ENCODE measurements around the gene MBD3L2B. TPM values are rescaled to one million over a fixed set of nuclear protein-coding genes. Genes with fewer than 3 reads are reported as not detected.
"Not testable (repeated sequence)": the region's sequence is repeated elsewhere in the genome, so short reads cannot be mapped to it uniquely, and the experiment has no call there.

Gene MBD3L2B
- total RNA-seq, result not detected

DNA sequence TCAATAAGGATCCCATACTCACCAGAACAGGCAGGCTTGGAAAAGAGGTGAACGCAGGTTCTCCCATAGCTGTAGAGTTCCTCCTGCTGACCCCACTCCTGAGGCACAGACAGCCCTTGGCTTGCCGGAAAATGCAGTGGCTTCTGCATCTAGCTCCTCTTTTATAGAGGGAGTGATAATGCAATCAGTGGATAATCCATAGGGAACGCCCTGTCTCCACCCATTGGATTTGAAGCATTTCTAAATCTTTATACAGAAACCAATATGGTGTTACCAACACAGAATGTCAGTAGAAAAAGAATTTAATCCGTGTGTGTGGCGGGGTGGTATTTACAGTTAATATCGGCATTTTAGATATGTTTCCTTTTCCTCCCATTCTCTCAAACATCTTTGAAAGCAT is at the start of gene MBD3L2B:
TSS of gene MBD3L2B (minus strand) at position 101 of the 400 bp plus-strand sequence. CDS start at position 67, 34 bp downstream.
- DNase-seq; H3K27me3 Mint-ChIP-seq; ATAC-seq (ENCODE audit: low read depth); H3K4me1 Mint-ChIP-seq; H3K36me3 Mint-ChIP-seq; H3K4me3 Mint-ChIP-seq; H3K27ac Mint-ChIP-seq; H3K9me3 Mint-ChIP-seq; POLR2A ChIA-PET: not testable (repeated sequence)

GRCh38 chr19:7069904-7070226 is 48.6 kb upstream of the MBD3L2B start:
- H3K27ac Mint-ChIP-seq, result peak overlapping the region; percentile 87
- no peaks in the 10 kb centered on the region for H3K27me3 Mint-ChIP-seq
- peaks cover 6% of the 10 kb centered on the region for H3K4me1 Mint-ChIP-seq
- ATAC-seq (ENCODE audit: low read depth) (peak; percentile 34), DNase-seq (no peak)
- H3K4me3 Mint-ChIP-seq, result peak overlapping the region; percentile 97
- POLR2A ChIA-PET, result interaction anchor here (0.6 to 2.1 kb wide), 9 partner anchors 9 to 452 kb away, joined by 4 to 47 read pairs (median 7); partner anchors contain the start of genes ARHGEF18, MCOLN1 and VAV1
- peaks cover 9% of the 10 kb centered on the region for H3K9me3 Mint-ChIP-seq
- H3K36me3 Mint-ChIP-seq, result peaks cover 37% of the 10 kb centered on the region

- peak within 1 kb of the TSS; percentile 87 for H3K27ac Mint-ChIP-seq
- peaks cover 6% of the 10 kb centered on the region for H3K4me1 Mint-ChIP-seq
- peak within 1 kb of the TSS; percentile 97 for H3K4me3 Mint-ChIP-seq
- H3K9me3 Mint-ChIP-seq, result peaks cover 7% of the 10 kb centered on the region
- peak; percentile 98 for DNase-seq
- POLR2A ChIA-PET, result interaction anchor here (0.5 to 2.1 kb wide), 15 partner anchors 9 to 861 kb away, joined by 3 to 47 read pairs (median 5); partner anchors contain the start of genes ARHGEF18, MCOLN1 and VAV1
- peak; percentile 90 for ATAC-seq (ENCODE audit: low read depth)
- H3K27me3 Mint-ChIP-seq, result no peaks in the 10 kb centered on the region
- H3K36me3 Mint-ChIP-seq, result peaks cover 31% of the 10 kb centered on the region
Measured at GRCh38 chr19:7069042-7069903, 48.0 kb upstream of the MBD3L2B start, which contains the start of gene ZNF557. Gene ZNF557 (plus strand): TSS chr19:7069703. CDS start chr19:7075075, 5,372 bp downstream.

DNA sequence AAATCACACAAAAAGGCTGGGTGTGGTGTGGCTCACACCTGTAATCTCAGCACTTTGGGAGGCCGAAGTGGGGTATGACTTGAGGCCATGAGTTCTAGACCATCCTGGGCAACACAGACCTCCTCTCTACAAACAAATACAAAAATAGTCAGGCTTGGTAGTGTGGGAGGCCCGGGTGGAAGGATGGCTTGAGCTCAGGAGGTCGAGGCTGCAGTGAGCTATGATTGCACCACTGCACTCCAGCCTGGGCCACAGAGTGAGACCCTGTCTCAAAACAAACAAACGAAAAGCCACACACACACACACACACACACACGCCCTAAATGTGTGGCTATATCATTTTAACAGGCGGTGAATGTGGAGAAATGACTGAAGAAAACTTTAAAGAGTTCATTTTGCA is 47.4 kb upstream of the MBD3L2B start:
- DNase-seq (no peak), ATAC-seq (ENCODE audit: low read depth) (no peak)
- POLR2A ChIA-PET, result interaction anchor here (0.5 to 2.1 kb wide), 14 partner anchors 10 to 861 kb away, joined by 3 to 47 read pairs (median 5); partner anchors contain the start of genes ARHGEF18, MCOLN1 and VAV1
- peak overlapping the region; percentile 87 for H3K27ac Mint-ChIP-seq
- H3K4me1 Mint-ChIP-seq, result peaks cover 6% of the 10 kb centered on the region
- H3K27me3 Mint-ChIP-seq, result no peaks in the 10 kb centered on the region
- peak overlapping the region; percentile 97 for H3K4me3 Mint-ChIP-seq
- H3K9me3 Mint-ChIP-seq, result peaks cover 5% of the 10 kb centered on the region
- peaks cover 24% of the 10 kb centered on the region for H3K36me3 Mint-ChIP-seq

DNA sequence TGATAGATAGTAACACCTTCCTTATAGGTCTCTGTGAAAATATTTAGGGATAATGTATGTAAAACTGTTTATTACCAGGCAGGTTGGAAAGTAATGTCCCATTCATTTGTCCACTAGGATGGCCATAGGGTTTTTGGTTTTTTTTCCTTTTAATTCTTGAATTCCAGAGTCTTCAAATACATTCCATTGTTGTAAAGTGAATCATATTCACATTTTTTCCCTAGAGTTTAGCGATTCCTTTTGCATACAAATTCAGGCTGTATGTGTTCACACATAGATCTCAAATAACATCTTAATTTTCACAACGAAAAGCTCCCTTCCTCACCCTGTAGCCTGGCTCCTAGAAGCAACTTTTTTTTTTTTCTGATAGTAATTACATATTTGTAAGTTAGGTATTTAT is 46.5 kb upstream of the MBD3L2B start:
- Mint-ChIP-seq H3K27ac (no peak overlapping the region), H3K36me3 (peaks cover 18% of the 10 kb centered on the region), H3K27me3 (no peaks in the 10 kb centered on the region), H3K9me3 (peaks cover 4% of the 10 kb centered on the region), H3K4me1 (peaks cover 6% of the 10 kb centered on the region), H3K4me3 (no peak overlapping the region)
- ATAC-seq (ENCODE audit: low read depth) (no peak), DNase-seq (no peak)
- POLR2A ChIA-PET, result no interaction called here

GRCh38 chr19:7067122-7067521 is 45.9 kb upstream of the MBD3L2B start:
- H3K27me3 Mint-ChIP-seq; H3K9me3 Mint-ChIP-seq; H3K27ac Mint-ChIP-seq; ATAC-seq (ENCODE audit: low read depth); H3K4me1 Mint-ChIP-seq; H3K4me3 Mint-ChIP-seq; POLR2A ChIA-PET; DNase-seq: not testable (repeated sequence)
- peaks cover 12% of the 10 kb centered on the region for H3K36me3 Mint-ChIP-seq

GRCh38 chr19:7063764-7064418 is 42.7 kb upstream of the MBD3L2B start:
- peak; percentile 49 for ATAC-seq (ENCODE audit: low read depth)
- no peaks in the 10 kb centered on the region for H3K9me3 Mint-ChIP-seq
- POLR2A ChIA-PET, result no interaction called here
- H3K4me3 Mint-ChIP-seq, result no peak overlapping the region
- DNase-seq, result no peak
- peaks cover 2% of the 10 kb centered on the region for H3K4me1 Mint-ChIP-seq
- H3K36me3 Mint-ChIP-seq, result peaks cover under 1% of the 10 kb centered on the region
- H3K27ac Mint-ChIP-seq, result no peak overlapping the region
- no peaks in the 10 kb centered on the region for H3K27me3 Mint-ChIP-seq

DNA sequence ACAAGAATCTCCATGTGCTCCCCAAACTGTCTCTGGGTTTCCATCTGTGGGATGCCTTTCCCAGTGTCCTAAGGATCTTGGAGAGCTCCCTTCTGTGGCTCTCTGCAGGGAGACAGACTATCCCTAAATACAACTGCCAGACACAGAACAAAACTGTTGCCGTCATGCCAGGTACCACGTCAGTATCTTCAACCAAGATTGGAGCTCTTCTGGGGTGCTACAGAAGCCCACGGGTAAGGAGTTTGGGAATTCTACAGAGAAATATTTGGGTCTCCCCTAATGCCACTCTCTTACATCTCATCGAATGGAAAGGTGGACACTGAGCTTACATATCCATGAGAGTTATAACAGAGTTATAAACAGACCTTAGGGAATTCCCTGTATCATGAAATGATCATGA is 42.1 kb upstream of the MBD3L2B start:
- no peak overlapping the region for H3K27ac Mint-ChIP-seq
- no peak for DNase-seq
- H3K4me3 Mint-ChIP-seq, result no peak overlapping the region
- no peaks in the 10 kb centered on the region for H3K4me1 Mint-ChIP-seq
- no peaks in the 10 kb centered on the region for H3K36me3 Mint-ChIP-seq
- peak; percentile 41 for ATAC-seq (ENCODE audit: low read depth)
- POLR2A ChIA-PET, result no interaction called here
- H3K9me3 Mint-ChIP-seq, result no peaks in the 10 kb centered on the region
- no peaks in the 10 kb centered on the region for H3K27me3 Mint-ChIP-seq

DNA sequence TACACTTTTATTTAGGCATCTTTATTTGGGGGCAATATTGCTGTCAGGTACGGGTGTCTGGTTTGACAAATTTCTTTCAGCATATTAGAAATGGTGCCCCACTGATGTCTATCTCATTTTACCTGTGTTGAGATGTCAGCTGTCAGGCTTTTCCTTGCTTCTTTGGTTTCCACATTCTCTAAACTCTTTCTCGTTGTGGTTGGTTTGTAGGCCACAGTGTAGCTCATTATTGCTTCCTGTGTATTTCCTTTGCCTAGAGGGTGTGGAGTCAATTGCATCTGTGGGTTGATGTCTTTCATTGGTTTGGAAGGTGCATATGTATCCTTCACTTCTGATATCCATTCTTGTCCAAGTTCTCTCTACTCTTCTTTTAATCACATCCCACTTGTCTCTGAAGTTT is 38.7 kb upstream of the MBD3L2B start:
- H3K27ac Mint-ChIP-seq, DNase-seq, H3K27me3 Mint-ChIP-seq, H3K4me1 Mint-ChIP-seq, H3K9me3 Mint-ChIP-seq, H3K4me3 Mint-ChIP-seq, H3K36me3 Mint-ChIP-seq, POLR2A ChIA-PET: not testable (repeated sequence)
- ATAC-seq (ENCODE audit: low read depth), result peak; percentile 47

DNA sequence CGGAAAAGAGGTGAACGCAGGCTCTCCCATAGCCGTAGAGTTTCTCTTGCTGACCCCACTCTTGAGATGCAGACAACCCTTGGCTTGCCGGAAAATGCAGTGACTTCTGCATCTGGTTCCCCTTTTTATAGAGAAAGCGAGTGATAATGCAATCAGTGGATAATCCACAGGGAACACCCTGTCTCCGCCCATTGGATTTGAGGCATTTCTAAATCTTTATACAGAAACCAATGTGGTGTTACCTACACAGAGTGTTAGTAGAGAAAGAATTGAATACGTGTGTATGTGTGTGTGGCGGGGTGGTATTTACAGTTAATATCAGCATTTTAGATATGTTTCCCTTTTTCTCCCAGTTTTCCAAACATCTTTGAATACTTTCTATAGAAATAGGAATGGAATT is 37.3 kb upstream of the MBD3L2B start, which contains the start of gene MBD3L3:
TSS of gene MBD3L3 (minus strand) at position 101 of the 400 bp plus-strand sequence. CDS start at position 30, 71 bp downstream.
- ATAC-seq (ENCODE audit: low read depth); DNase-seq; H3K9me3 Mint-ChIP-seq; H3K27ac Mint-ChIP-seq; H3K4me3 Mint-ChIP-seq; H3K27me3 Mint-ChIP-seq; POLR2A ChIA-PET; H3K4me1 Mint-ChIP-seq; H3K36me3 Mint-ChIP-seq: not testable (repeated sequence)

- H3K9me3 Mint-ChIP-seq; DNase-seq; H3K4me1 Mint-ChIP-seq; POLR2A ChIA-PET; H3K27me3 Mint-ChIP-seq; H3K4me3 Mint-ChIP-seq; H3K36me3 Mint-ChIP-seq; H3K27ac Mint-ChIP-seq; ATAC-seq (ENCODE audit: low read depth): not testable (repeated sequence)
Measured at GRCh38 chr19:7056371-7056770, 35.1 kb upstream of the MBD3L2B start.

- H3K4me1 Mint-ChIP-seq; H3K4me3 Mint-ChIP-seq; DNase-seq; H3K27me3 Mint-ChIP-seq; H3K27ac Mint-ChIP-seq; H3K36me3 Mint-ChIP-seq; POLR2A ChIA-PET; ATAC-seq (ENCODE audit: low read depth); H3K9me3 Mint-ChIP-seq: not testable (repeated sequence)
Measured at GRCh38 chr19:7055679-7056078, 34.4 kb upstream of the MBD3L2B start.

DNA sequence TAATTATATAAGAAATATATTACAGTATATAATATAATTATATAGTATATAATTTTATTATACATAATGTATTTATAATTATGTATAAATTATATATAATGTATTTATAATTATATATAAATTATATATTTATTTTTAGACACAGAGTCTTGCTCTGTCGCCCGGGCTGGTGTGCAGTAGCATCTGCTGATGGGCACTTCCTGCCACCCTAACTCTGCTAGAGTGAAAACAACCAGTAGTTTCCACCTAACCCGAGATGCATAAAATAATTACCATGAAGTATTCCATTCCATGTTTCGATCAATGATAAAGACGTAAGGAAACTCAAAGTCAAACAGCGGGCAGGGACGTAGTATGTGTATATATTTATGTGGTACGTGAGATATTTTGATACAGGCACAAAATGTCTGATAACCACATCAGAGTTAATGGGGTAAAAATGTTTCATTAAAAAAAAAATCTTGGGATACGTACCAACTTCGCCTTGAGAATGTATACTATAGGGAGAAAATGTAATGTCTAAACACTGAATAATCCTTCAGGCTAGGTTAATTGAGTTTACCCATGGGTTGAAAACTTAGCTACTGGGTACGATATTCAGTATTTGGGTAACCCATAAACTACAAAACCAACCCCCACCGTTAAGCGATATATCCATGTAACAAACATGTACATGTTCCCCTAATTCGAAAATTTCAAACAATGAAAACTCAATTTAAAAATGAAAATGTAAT is 33.6 kb upstream of the MBD3L2B start:
- peak; percentile 36 for ATAC-seq (ENCODE audit: low read depth)
- DNase-seq, H3K9me3 Mint-ChIP-seq, POLR2A ChIA-PET, H3K27ac Mint-ChIP-seq, H3K4me3 Mint-ChIP-seq, H3K4me1 Mint-ChIP-seq, H3K36me3 Mint-ChIP-seq, H3K27me3 Mint-ChIP-seq: not testable (repeated sequence)
